ENCODE results near the gene PNLIPRP2. TPM values are rescaled to one million over a fixed set of nuclear protein-coding genes. Genes with fewer than 3 reads are reported as not detected.

The PNLIPRP2 gene
- total and polyA plus RNA-seq, 2 of the 8 experiments (the other 6 are each of a cell fraction or from before 2014, with no cell fraction given) = 0.11 TPM; not detected in 1

GRCh38 chr10:116606061-116606483 lies 14.7 kb upstream of the PNLIPRP2 start:
- Histone ChIP-seq H2BK15ac (ENCODE audit: low read length) (no peak overlapping the region), H3K14ac (ENCODE audit: insufficient read length) (no peak overlapping the region), H3K4me2 (ENCODE audit: insufficient read depth in 1 of 2, low read depth in 2 of 2, low read length in 2 of 2) (no peak overlapping the region), H3K4me3 (ENCODE audit: extremely low read depth in 1 of 4, insufficient read depth in 2 of 4, low read depth in 3 of 4, low read length in 4 of 4) (no peak overlapping the region), H2AK5ac (ENCODE audit: low read depth, low read length) (no peak overlapping the region), H3K27me3 (replicated peaks in 1 of 4; ENCODE audit: control insufficient read depth in 3 of 4, extremely low read depth in 1 of 4, insufficient read depth in 3 of 4, low read length in 3 of 4) (peaks cover 0 to 12% (median 10%) of the 10 kb centered on the region in 4 experiments; a peak in 5 of 7 replicates), H2AFZ (ENCODE audit: low read length) (no peak overlapping the region), H2BK20ac (ENCODE audit: low read length) (no peak overlapping the region), H3K36me3 (ENCODE audit: control insufficient read depth in 2 of 4, insufficient read depth in 4 of 4, low read length in 3 of 4) (no peaks in the 10 kb centered on the region), H4K91ac (replicated peaks; ENCODE audit: insufficient read length, low read length) (no peak overlapping the region), H3K23me2 (ENCODE audit: low read depth, low read length) (peaks cover 3% of the 10 kb centered on the region; the same call in 1 of the 2 replicates), H3K4ac (replicated peaks; ENCODE audit: insufficient read length, low read depth, low read length) (no peak overlapping the region), H3K79me1 (ENCODE audit: low read depth, low read length) (no peaks in the 10 kb centered on the region), H3K23ac (ENCODE audit: insufficient read length) (no peak overlapping the region), H4K8ac (ENCODE audit: extremely low read depth, insufficient read depth, low read length) (no peak overlapping the region), H2BK120ac (replicated peaks; ENCODE audit: low read depth, low read length) (no peak overlapping the region), H3K56ac (replicated peaks; ENCODE audit: insufficient read length, low read depth, low read length) (no peak overlapping the region), H2BK12ac (ENCODE audit: low read depth, low read length) (no peak overlapping the region), H3K18ac (ENCODE audit: extremely low read depth, low read length) (no peak overlapping the region), H3K79me2 (ENCODE audit: control insufficient read depth in 1 of 2, insufficient read depth in 2 of 2, low read length in 2 of 2) (no peaks in the 10 kb centered on the region), H4K5ac (ENCODE audit: insufficient read length, low read depth, low read length) (no peak overlapping the region), H3K9me3 (ENCODE audit: insufficient read depth in 2 of 2, low read depth in 1 of 2, low read length in 1 of 2) (peaks cover 3 to 4% of the 10 kb centered on the region in 2 experiments; a peak in 1 of 4 replicates), H4K20me1 (replicated peaks in 1 of 2; ENCODE audit: control insufficient read depth in 1 of 2, insufficient read depth in 2 of 2, low read length in 2 of 2) (peaks cover 0 to 2% of the 10 kb centered on the region in 2 experiments), H3K27ac (ENCODE audit: low read depth, low read length) (no peak overlapping the region), H2BK5ac (ENCODE audit: low read depth, low read length) (no peak overlapping the region), H3K9ac (replicated peaks in 1 of 4; ENCODE audit: extremely low read depth in 1 of 4, low read depth in 3 of 4, low read length in 3 of 4) (no peak overlapping the region), H3K4me1 (replicated peaks in 1 of 4; ENCODE audit: control insufficient read depth in 3 of 4, insufficient read depth in 4 of 4, low read length in 3 of 4) (peaks cover 0 to 9% (median 3%) of the 10 kb centered on the region in 4 experiments; a peak in 4 of 7 replicates)
- POLR2A ChIA-PET (ENCODE audit: partially characterized antibody) = interaction anchor here (1.2 kb wide), 1 partner anchor 18 kb away, joined by 3 read pairs; no protein-coding TSS in a partner anchor
- DNase-seq (ENCODE audit: low read depth in 1 of 2, low spot score in 2 of 2) = no peak
- CTCF ChIA-PET (ENCODE audit: partially characterized antibody) = no interaction called here
- no peak for FAIRE-seq
- WGBS, 2 experiments (ENCODE audit: extremely low coverage in 1 of 2, insufficient coverage in 1 of 2, insufficient read length in 1 of 2, insufficient replicate concordance in 2 of 2, low coverage in 1 of 2, low lambda C conversion rate in 2 of 2, missing lambda C conversion rate in 1 of 2) = 74% methylated on average over 6 of the region's 8 CpGs; no CpG with 5 or more reads in 1 of the 2 experiments
- TF ChIP-seq SP2 (IDR thresholded peaks at IDR 0.05; ENCODE audit: low read length) (no peak), JUN (IDR thresholded peaks at IDR 0.05; ENCODE audit: low read depth, low read length) (no peak), CBX5 (IDR thresholded peaks at IDR 0.05; ENCODE audit: low read depth, low read length) (no peak), BCL11A (IDR thresholded peaks at IDR 0.05; ENCODE audit: low read depth in 2 of 2, low read length in 2 of 2) (no peak), CTBP2 (IDR thresholded peaks at IDR 0.05; ENCODE audit: borderline replicate concordance, insufficient read depth, insufficient read length, low read length) (no peak), TAF1 (IDR thresholded peaks at IDR 0.05; ENCODE audit: low read depth, low read length) (no peak), TBP (IDR thresholded peaks at IDR 0.05; ENCODE audit: low read depth, low read length) (no peak), BRCA1 (IDR thresholded peaks at IDR 0.05; ENCODE audit: low read depth, low read length) (no peak), MAFK (IDR thresholded peaks at IDR 0.05; ENCODE audit: low read depth, low read length) (no peak), JUND (IDR thresholded peaks at IDR 0.05; ENCODE audit: low read length) (no peak), POU5F1 (IDR thresholded peaks at IDR 0.05; ENCODE audit: low read depth, low read length) (no peak), MAX (IDR thresholded peaks at IDR 0.05) (no peak), TEAD4 (IDR thresholded peaks at IDR 0.05; ENCODE audit: low read depth, low read length) (no peak)
- TF ChIP-seq, protein P1, sequence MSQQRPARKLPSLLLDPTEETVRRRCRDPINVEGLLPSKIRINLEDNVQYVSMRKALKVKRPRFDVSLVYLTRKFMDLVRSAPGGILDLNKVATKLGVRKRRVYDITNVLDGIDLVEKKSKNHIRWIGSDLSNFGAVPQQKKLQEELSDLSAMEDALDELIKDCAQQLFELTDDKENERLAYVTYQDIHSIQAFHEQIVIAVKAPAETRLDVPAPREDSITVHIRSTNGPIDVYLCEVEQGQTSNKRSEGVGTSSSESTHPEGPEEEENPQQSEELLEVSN (IDR thresholded peaks at IDR 0.05) = no peak
